ENCODE results near the gene AGTRAP.

The AGTRAP gene

GRCh38 chr1:11748294-11749202, 12.6 kb downstream of the AGTRAP start:
- H2AFZ ChIP-seq (ENCODE audit: low read depth, low read length) = no peak overlapping the region
- H3K4me1 ChIP-seq (ENCODE audit: insufficient read depth, low read length) = peaks cover 8% of the 10 kb centered on the region
- no peak overlapping the region for H3K4me3 ChIP-seq (ENCODE audit: low read length)
- H3K36me3 ChIP-seq (ENCODE audit: insufficient read depth, low read length) = peaks cover 29% of the 10 kb centered on the region
- no peaks in the 10 kb centered on the region for H3K9me3 ChIP-seq (ENCODE audit: low read length)
- no peaks in the 10 kb centered on the region for H3K27me3 ChIP-seq (ENCODE audit: insufficient read depth, low read length)

- Histone ChIP-seq H3K4me1 (ENCODE audit: insufficient read depth, low read length) (peaks cover 8% of the 10 kb centered on the region), H3K36me3 (ENCODE audit: insufficient read depth, low read length) (peaks cover 29% of the 10 kb centered on the region), H3K27me3 (ENCODE audit: insufficient read depth, low read length) (no peaks in the 10 kb centered on the region), H2AFZ (ENCODE audit: low read depth, low read length) (no peak overlapping the region), H3K4me3 (ENCODE audit: low read length) (no peak overlapping the region), H3K9me3 (ENCODE audit: low read length) (no peaks in the 10 kb centered on the region)
These were observed 13.3 kb downstream of the AGTRAP start for GRCh38 chr1:11749203-11749689.

- peaks cover 29% of the 10 kb centered on the region for H3K36me3 ChIP-seq (ENCODE audit: insufficient read depth, low read length)
- no peak overlapping the region for H2AFZ ChIP-seq (ENCODE audit: low read depth, low read length)
- no peaks in the 10 kb centered on the region for H3K9me3 ChIP-seq (ENCODE audit: low read length)
- H3K27me3 ChIP-seq (ENCODE audit: insufficient read depth, low read length) = no peaks in the 10 kb centered on the region
- H3K4me1 ChIP-seq (ENCODE audit: insufficient read depth, low read length) = peaks cover 8% of the 10 kb centered on the region
- H3K4me3 ChIP-seq (ENCODE audit: low read length) = no peak overlapping the region
These were observed 14.1 kb downstream of the AGTRAP start for GRCh38 chr1:11749996-11750395.

- Histone ChIP-seq H3K9me3 (ENCODE audit: low read length) (no peaks in the 10 kb centered on the region), H3K27me3 (ENCODE audit: insufficient read depth, low read length) (no peaks in the 10 kb centered on the region), H2AFZ (ENCODE audit: low read depth, low read length) (no peak overlapping the region), H3K36me3 (ENCODE audit: insufficient read depth, low read length) (peaks cover 26% of the 10 kb centered on the region), H3K4me3 (ENCODE audit: low read length) (no peak overlapping the region), H3K4me1 (ENCODE audit: insufficient read depth, low read length) (peaks cover 8% of the 10 kb centered on the region)
These were observed 15.2 kb downstream of the AGTRAP start for GRCh38 chr1:11751087-11751486.

GRCh38 chr1:11752359-11753088, 16.6 kb downstream of the AGTRAP start:
- H3K27me3 ChIP-seq (ENCODE audit: insufficient read depth, low read length) = no peaks in the 10 kb centered on the region
- H3K9me3 ChIP-seq (ENCODE audit: low read length) = no peaks in the 10 kb centered on the region
- no peak overlapping the region for H3K4me3 ChIP-seq (ENCODE audit: low read length)

GRCh38 chr1:11753555-11754208, 17.7 kb downstream of the AGTRAP start:
- no peaks in the 10 kb centered on the region for H3K9me3 ChIP-seq (ENCODE audit: low read length)
- no peak overlapping the region for H3K4me3 ChIP-seq (ENCODE audit: low read length)
- H3K4me1 ChIP-seq (ENCODE audit: insufficient read depth, low read length) = peaks cover 8% of the 10 kb centered on the region
- H3K36me3 ChIP-seq (ENCODE audit: insufficient read depth, low read length) = peaks cover 14% of the 10 kb centered on the region
- no peak overlapping the region for H2AFZ ChIP-seq (ENCODE audit: low read depth, low read length)
- no peaks in the 10 kb centered on the region for H3K27me3 ChIP-seq (ENCODE audit: insufficient read depth, low read length)

More at GRCh38 chr1:11752359-11753088, 16.6 kb downstream of the AGTRAP start:
- peaks cover 19% of the 10 kb centered on the region for H3K36me3 ChIP-seq (ENCODE audit: insufficient read depth, low read length)
- H2AFZ ChIP-seq (ENCODE audit: low read depth, low read length) = no peak overlapping the region
- H3K4me1 ChIP-seq (ENCODE audit: insufficient read depth, low read length) = peaks cover 8% of the 10 kb centered on the region

- Histone ChIP-seq H3K4me1 (ENCODE audit: insufficient read depth, low read length) (peaks cover 6% of the 10 kb centered on the region), H3K36me3 (ENCODE audit: insufficient read depth, low read length) (no peaks in the 10 kb centered on the region), H3K27me3 (ENCODE audit: insufficient read depth, low read length) (peaks cover 14% of the 10 kb centered on the region), H2AFZ (ENCODE audit: low read depth, low read length) (no peak overlapping the region), H3K4me3 (ENCODE audit: low read length) (no peak overlapping the region), H3K9me3 (ENCODE audit: low read length) (no peaks in the 10 kb centered on the region)
These were observed 21.1 kb downstream of the AGTRAP start for GRCh38 chr1:11757047-11757446.

GRCh38 chr1:11759791-11760190, 23.9 kb downstream of the AGTRAP start:
- no peaks in the 10 kb centered on the region for H3K4me1 ChIP-seq (ENCODE audit: insufficient read depth, low read length)
- no peak overlapping the region for H3K4me3 ChIP-seq (ENCODE audit: low read length)
- H2AFZ ChIP-seq (ENCODE audit: low read depth, low read length) = no peak overlapping the region
- no peaks in the 10 kb centered on the region for H3K9me3 ChIP-seq (ENCODE audit: low read length)
- peaks cover 30% of the 10 kb centered on the region for H3K27me3 ChIP-seq (ENCODE audit: insufficient read depth, low read length)
- no peaks in the 10 kb centered on the region for H3K36me3 ChIP-seq (ENCODE audit: insufficient read depth, low read length)

- Histone ChIP-seq H3K36me3 (ENCODE audit: insufficient read depth, low read length) (no peaks in the 10 kb centered on the region), H2AFZ (ENCODE audit: low read depth, low read length) (no peak overlapping the region), H3K9me3 (ENCODE audit: low read length) (no peaks in the 10 kb centered on the region), H3K4me3 (ENCODE audit: low read length) (no peak overlapping the region), H3K27me3 (ENCODE audit: insufficient read depth, low read length) (peaks cover 30% of the 10 kb centered on the region), H3K4me1 (ENCODE audit: insufficient read depth, low read length) (no peaks in the 10 kb centered on the region)
These were observed 25.3 kb downstream of the AGTRAP start for GRCh38 chr1:11761285-11761684.

GRCh38 chr1:11761988-11762406, 26.1 kb downstream of the AGTRAP start, which contains the start of gene C1orf167:
C1orf167 (plus strand) TSS chr1:11762193; CDS start chr1:11764401, 2,208 bp downstream.
- Histone ChIP-seq H3K27me3 (ENCODE audit: insufficient read depth, low read length) (peaks cover 32% of the 10 kb centered on the region), H3K4me3 (ENCODE audit: low read length) (no peak within 1 kb of the TSS), H2AFZ (ENCODE audit: low read depth, low read length) (no peak within 1 kb of the TSS), H3K36me3 (ENCODE audit: insufficient read depth, low read length) (no peaks in the 10 kb centered on the region), H3K9me3 (ENCODE audit: low read length) (no peaks in the 10 kb centered on the region), H3K4me1 (ENCODE audit: insufficient read depth, low read length) (no peaks in the 10 kb centered on the region)

- H3K4me1 ChIP-seq (ENCODE audit: insufficient read depth, low read length) = no peaks in the 10 kb centered on the region
- H3K9me3 ChIP-seq (ENCODE audit: low read length) = no peaks in the 10 kb centered on the region
- no peaks in the 10 kb centered on the region for H3K36me3 ChIP-seq (ENCODE audit: insufficient read depth, low read length)
- H2AFZ ChIP-seq (ENCODE audit: low read depth, low read length) = no peak overlapping the region
- peaks cover 32% of the 10 kb centered on the region for H3K27me3 ChIP-seq (ENCODE audit: insufficient read depth, low read length)
- no peak overlapping the region for H3K4me3 ChIP-seq (ENCODE audit: low read length)
These were observed 28.2 kb downstream of the AGTRAP start for GRCh38 chr1:11764115-11764514.

GRCh38 chr1:11764519-11764918, 28.6 kb downstream of the AGTRAP start:
- Histone ChIP-seq H2AFZ (ENCODE audit: low read depth, low read length) (no peak overlapping the region), H3K9me3 (ENCODE audit: low read length) (no peaks in the 10 kb centered on the region), H3K4me1 (ENCODE audit: insufficient read depth, low read length) (no peaks in the 10 kb centered on the region), H3K36me3 (ENCODE audit: insufficient read depth, low read length) (no peaks in the 10 kb centered on the region), H3K27me3 (ENCODE audit: insufficient read depth, low read length) (peaks cover 32% of the 10 kb centered on the region), H3K4me3 (ENCODE audit: low read length) (no peak overlapping the region)
